PFSK-1 (cell line): ENCODE results near the gene ABCE1. TPM values are rescaled to one million over a fixed set of nuclear protein-coding genes. Genes with fewer than 3 reads are reported as not detected.

Experiments used
- FOXP2 ChIP-seq: optimal IDR thresholded peaks from 2 replicates; pipeline ENCODE3; 2011; ENCODE audit warnings: borderline replicate concordance, control low read depth, inconsistent platforms; ENCODE audit not compliant: insufficient read depth; ENCODE audit errors: extremely low read length, extremely low read depth
- POLR2AphosphoS5 ChIP-seq: IDR thresholded peaks from 2 replicates; pipeline ENCODE4 v1.6.1; 2012; ENCODE audit warnings: low read depth, mild to moderate bottlenecking, control low read depth, low read length, moderate library complexity
- SIN3A ChIP-seq: IDR thresholded peaks from 2 replicates; pipeline ENCODE4 v1.6.1; 2012; ENCODE audit warnings: mild to moderate bottlenecking, low read length, moderate library complexity, borderline replicate concordance; ENCODE audit not compliant: insufficient read depth
- TAF1 ChIP-seq: IDR thresholded peaks from 2 replicates; pipeline ENCODE4 v1.6.1; 2012; ENCODE audit warnings: low read length, control low read depth, borderline replicate concordance; ENCODE audit not compliant: insufficient read depth
- polyA plus RNA-seq: library from polyadenylated mRNA; unstranded; fragments of >200 nt; gene quantifications from one replicate; pipeline ENCODE4 v1.2.1, GENCODE V29; 2012; ENCODE audit warnings: low read depth, missing spikeins; ENCODE audit not compliant: insufficient read length
- TF ChIP-seq, protein P1 (sequence below), 2 experiments: IDR thresholded peaks; 2 replicates each; pipeline versions ENCODE4 v1.6.1 to v1.8.0; 2011 to 2012; ENCODE audit warnings: low read depth in 2 of 2, low read length in 2 of 2, control low read depth in 1 of 2, inconsistent platforms in 1 of 2, mild to moderate bottlenecking in 1 of 2, moderate library complexity in 1 of 2; ENCODE audit not compliant: insufficient read depth in 1 of 2

ABCE1 gene
- polyA plus RNA-seq, result 52.9 TPM

DNA sequence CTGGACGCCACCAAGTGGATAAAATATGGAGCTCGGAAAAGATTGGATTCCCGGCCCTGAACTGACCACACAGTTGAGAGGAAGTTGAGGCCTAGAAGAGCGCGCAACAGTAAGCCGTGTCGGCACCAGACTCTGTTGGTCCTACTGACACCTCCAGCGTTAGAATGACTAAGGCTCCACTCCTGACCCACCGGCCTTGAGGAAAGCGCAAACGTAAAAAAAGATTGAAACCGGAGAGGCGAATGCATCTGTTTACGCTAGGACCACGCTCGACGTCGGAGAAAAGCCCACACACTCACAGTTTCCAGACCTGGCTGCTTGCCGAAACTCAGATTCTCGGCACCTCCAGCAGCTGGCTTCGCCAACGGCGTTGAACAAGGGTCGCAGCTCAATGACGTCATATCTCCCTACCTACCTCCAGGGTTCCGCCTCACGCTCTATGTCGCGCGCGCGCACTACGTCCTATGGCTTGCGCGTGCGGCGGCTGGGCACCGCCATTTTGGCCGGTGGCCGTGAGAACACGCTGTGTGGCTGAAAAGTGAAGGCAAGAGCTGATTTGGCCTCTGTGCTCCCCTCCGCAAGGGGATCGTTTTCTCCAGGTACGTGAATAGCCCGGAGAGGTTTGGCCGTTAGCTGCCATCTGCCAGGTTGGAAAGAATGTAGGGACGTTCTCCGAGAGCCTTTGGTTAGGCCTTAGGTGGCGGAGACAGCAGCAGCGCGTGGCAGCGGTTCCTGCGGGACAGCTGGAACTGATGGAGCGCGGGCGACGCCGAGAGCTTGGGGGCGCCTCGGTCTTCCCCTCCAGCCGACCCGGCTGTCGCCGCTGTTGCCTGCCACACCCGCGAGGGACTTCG lies at the start of gene ABCE1, which contains the start of gene ANAPC10:
Gene ABCE1 (plus strand): TSS at position 491 of the 854 bp plus-strand sequence. CDS start 6,102 bp downstream, outside the sequence.
Gene ANAPC10 (minus strand): TSS at position 376 of the 854 bp plus-strand sequence. CDS start 2,097 bp downstream, outside the sequence.
- TF ChIP-seq, protein P1, sequence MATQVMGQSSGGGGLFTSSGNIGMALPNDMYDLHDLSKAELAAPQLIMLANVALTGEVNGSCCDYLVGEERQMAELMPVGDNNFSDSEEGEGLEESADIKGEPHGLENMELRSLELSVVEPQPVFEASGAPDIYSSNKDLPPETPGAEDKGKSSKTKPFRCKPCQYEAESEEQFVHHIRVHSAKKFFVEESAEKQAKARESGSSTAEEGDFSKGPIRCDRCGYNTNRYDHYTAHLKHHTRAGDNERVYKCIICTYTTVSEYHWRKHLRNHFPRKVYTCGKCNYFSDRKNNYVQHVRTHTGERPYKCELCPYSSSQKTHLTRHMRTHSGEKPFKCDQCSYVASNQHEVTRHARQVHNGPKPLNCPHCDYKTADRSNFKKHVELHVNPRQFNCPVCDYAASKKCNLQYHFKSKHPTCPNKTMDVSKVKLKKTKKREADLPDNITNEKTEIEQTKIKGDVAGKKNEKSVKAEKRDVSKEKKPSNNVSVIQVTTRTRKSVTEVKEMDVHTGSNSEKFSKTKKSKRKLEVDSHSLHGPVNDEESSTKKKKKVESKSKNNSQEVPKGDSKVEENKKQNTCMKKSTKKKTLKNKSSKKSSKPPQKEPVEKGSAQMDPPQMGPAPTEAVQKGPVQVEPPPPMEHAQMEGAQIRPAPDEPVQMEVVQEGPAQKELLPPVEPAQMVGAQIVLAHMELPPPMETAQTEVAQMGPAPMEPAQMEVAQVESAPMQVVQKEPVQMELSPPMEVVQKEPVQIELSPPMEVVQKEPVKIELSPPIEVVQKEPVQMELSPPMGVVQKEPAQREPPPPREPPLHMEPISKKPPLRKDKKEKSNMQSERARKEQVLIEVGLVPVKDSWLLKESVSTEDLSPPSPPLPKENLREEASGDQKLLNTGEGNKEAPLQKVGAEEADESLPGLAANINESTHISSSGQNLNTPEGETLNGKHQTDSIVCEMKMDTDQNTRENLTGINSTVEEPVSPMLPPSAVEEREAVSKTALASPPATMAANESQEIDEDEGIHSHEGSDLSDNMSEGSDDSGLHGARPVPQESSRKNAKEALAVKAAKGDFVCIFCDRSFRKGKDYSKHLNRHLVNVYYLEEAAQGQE (IDR thresholded peaks at IDR 0.05; ENCODE audit: insufficient read depth in 1 of 2, low read depth in 2 of 2, low read length in 2 of 2), result 0 out of 4 replicates have a peak, but pooled peaks of 1 of the 2 experiments have one; percentile 7
- peak; percentile 92 for TF ChIP-seq POLR2AphosphoS5
- TF ChIP-seq FOXP2, result no peak
- 0 out of 2 replicates have a peak, but pooled peaks have one; percentile 8 for TF ChIP-seq SIN3A
- TF ChIP-seq TAF1, result peak; percentile 80

DNA sequence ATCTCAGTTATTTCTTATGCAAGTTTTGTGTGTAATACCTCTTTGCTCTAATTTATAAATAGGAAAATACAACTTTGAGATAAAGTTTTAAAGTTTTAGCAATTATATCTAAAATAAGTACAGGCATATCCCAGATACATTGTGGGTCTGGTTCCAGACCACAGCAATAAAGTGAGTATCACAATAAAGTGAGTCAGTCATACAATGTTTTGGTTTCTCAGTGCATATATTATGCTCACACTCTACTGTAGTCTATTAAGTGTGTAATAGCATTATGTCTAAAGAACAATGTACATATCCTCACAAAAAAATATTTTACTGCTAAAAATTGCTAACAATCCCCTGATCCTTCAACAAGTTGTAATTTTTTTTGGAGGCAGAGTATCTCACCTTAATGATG lies 49.3 kb upstream of the ABCE1 start:
- TF ChIP-seq POLR2AphosphoS5, result no peak
- no peak for TF ChIP-seq TAF1
- no peak for TF ChIP-seq SIN3A
- TF ChIP-seq, protein P1 (IDR thresholded peaks at IDR 0.05; ENCODE audit: insufficient read depth in 1 of 2, low read depth in 2 of 2, low read length in 2 of 2), result no peak
- no peak for TF ChIP-seq FOXP2

DNA sequence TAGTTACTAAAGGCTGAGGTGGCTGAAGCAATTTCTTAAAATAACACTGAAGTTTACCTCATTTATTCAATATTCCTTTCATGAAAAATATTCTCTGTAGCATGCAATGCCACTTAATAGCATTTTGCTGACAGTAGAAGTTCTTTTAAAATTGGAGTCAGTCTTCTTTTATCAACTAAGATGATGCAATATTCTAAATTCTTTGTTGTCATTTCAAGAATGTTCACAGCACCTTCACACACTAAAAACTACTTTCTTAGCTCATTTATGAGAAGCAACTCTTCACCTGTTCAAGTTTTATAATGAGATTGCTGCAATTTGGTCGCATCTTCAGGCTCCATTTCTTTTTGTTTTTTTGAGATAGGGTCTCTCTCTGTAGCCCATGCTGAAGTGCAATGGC lies 48.9 kb upstream of the ABCE1 start:
- TF ChIP-seq FOXP2, result no peak
- TF ChIP-seq, protein P1 (IDR thresholded peaks at IDR 0.05; ENCODE audit: insufficient read depth in 1 of 2, low read depth in 2 of 2, low read length in 2 of 2), result no peak
- no peak for TF ChIP-seq POLR2AphosphoS5
- no peak for TF ChIP-seq SIN3A
- TF ChIP-seq TAF1, result no peak

DNA sequence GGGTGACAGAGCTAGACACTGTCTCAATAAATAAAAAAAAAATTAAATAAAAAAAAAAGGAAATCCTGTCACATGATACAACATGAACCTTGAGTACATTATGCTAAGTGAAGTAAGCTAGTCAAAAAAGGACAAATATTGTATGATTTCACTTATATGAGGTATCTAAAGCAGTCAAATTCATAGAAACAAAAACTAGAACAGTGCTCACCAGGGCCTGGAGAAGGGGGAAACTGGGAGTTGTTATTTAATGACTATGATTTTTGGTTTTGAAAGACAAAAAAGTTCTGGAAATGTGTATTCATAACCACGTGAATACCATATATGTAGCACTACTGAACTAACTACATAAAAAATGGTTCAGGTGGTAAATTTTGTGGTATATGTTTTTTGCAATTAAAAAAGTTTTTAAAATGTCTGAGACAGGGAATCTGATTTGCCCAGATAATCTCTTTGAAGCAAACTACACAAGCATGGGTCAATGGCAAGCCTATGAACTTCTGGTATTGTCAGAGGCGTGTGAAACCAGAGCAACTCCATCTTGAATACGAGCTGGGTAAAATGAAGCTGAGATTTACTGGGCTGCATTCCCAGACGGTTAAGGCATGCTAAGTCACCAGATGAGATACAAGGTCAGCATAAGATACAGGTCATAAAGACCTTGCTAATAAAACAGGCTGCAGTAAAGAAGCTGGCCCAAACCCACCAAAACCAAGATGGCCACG lies 42.4 kb upstream of the ABCE1 start:
- TF ChIP-seq, protein P1 (IDR thresholded peaks at IDR 0.05; ENCODE audit: insufficient read depth in 1 of 2, low read depth in 2 of 2, low read length in 2 of 2), result no peak
- TF ChIP-seq SIN3A (no peak), TAF1 (no peak), POLR2AphosphoS5 (no peak), FOXP2 (no peak)
